ENCODE measurements around the gene SFMBT2. TPM values are rescaled to one million over a fixed set of nuclear protein-coding genes. Genes with fewer than 3 reads are reported as not detected.

The SFMBT2 gene
- total and polyA plus RNA-seq, 2 of the 13 experiments (the other 11 are each of a cell fraction or from before 2014, with no cell fraction given): 0.01 to 0.02 TPM

DNA sequence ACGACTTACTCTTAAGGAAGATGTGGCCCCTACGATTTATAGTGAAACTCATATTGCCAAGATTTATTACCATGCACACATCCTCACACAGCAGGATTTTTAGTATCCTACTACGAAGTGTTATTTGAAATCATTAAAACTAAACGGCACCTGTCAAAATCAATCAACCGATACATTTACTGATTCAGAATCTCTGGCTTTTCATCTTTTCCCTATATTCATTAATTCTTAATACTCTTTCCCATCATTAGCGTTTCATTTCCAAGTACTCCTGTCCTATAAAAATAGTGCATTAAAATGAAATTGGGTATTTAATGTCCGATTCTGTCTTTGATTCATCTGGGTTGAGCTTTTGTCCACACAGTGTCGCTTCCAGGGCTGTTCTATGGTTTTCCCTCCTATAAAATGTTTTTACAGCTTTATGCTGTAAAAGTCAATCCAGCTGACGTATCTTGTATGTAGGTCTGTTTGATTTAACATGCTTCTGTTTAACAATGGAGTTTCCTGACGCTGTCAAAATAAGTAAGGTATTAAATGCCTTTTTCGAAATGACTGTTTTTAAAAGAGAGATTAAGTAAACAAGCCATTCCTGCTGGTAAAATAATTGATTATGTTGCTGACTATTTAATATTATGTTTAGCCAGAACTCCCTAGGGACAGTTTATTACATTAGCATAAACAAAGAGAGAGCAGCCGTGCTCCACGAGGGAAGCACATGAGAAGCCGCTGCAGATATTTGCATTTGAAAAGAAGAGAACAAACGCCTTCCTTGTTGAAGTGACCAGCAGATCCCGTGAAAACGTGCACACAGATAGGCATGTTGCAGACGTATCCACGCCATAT is 22.3 kb upstream of the SFMBT2 start:
- H3K27ac ChIP-seq (ENCODE audit: extremely low read length, insufficient read depth, low read length): no peak overlapping the region
- H4K20me1 ChIP-seq (ENCODE audit: insufficient read depth, low read length): no peaks in the 10 kb centered on the region
- TF ChIP-seq ZMYM2 (CRISPR knock-in tag; IDR thresholded peaks at IDR 0.05): no peak
- no peak for TF ChIP-seq ZNF24 (IDR thresholded peaks at IDR 0.05)
- no peak for TF ChIP-seq MED8 (CRISPR knock-in tag; IDR thresholded peaks at IDR 0.05; ENCODE audit: insufficient replicate concordance)
- peak; percentile 63 for TF ChIP-seq BHLHE40 (IDR thresholded peaks at IDR 0.05; ENCODE audit: low read length)
- no peak for TF ChIP-seq ZNF235 (CRISPR knock-in tag; IDR thresholded peaks at IDR 0.05; ENCODE audit: borderline replicate concordance)
- no peaks in the 10 kb centered on the region for H3K4me1 ChIP-seq (ENCODE audit: insufficient read depth, low read length)
- no peak for FAIRE-seq
- H3K79me2 ChIP-seq (ENCODE audit: insufficient read depth, low read length): no peaks in the 10 kb centered on the region
- H3K36me3 ChIP-seq (replicated peaks in 1 of 2; ENCODE audit: control insufficient read depth in 1 of 2, insufficient read depth in 2 of 2, low read length in 2 of 2): no peaks in the 10 kb centered on the region
- intact Hi-C loops (cut with micrococcal nuclease; ENCODE audit: unreplicated experiment) (no loop called here), in situ Hi-C loops (cut with HindIII; ENCODE audit: extremely low pct_ligation_motif_present, low pct_unique_long_range_greater_than_20kb) (no loop called here)
- H3K9me3 ChIP-seq (ENCODE audit: low read length): no peaks in the 10 kb centered on the region
- POLR2A ChIA-PET: no interaction called here
- CTCF ChIA-PET (ENCODE audit: low intra/inter-chr PET ratio, low total read pairs): no interaction called here
- H2AFZ ChIP-seq (ENCODE audit: low read length): no peak overlapping the region
- no TSS peak for BruUV-seq (replicated peaks)
- no peak overlapping the region for H3K4me3 ChIP-seq (replicated peaks in 1 of 3; ENCODE audit: insufficient read depth in 1 of 3, low read depth in 2 of 3, low read length in 3 of 3)
- H3K27me3 ChIP-seq (ENCODE audit: control insufficient read depth in 1 of 2, insufficient read depth in 2 of 2, low read length in 2 of 2): peaks cover 0 to 16% of the 10 kb centered on the region in 2 experiments; a peak in 2 of 5 replicates
- H3K4me2 ChIP-seq (ENCODE audit: low read depth, low read length): no peak overlapping the region
- WGBS (ENCODE audit: low lambda C conversion rate): 15% methylated on average over 19 of the region's 19 CpGs
- no peak overlapping the region for H3K9ac ChIP-seq (ENCODE audit: insufficient read depth, low read depth, low read length)
- ATAC-seq: no peak
- no peak for DNase-seq (ENCODE audit: low spot score)

DNA sequence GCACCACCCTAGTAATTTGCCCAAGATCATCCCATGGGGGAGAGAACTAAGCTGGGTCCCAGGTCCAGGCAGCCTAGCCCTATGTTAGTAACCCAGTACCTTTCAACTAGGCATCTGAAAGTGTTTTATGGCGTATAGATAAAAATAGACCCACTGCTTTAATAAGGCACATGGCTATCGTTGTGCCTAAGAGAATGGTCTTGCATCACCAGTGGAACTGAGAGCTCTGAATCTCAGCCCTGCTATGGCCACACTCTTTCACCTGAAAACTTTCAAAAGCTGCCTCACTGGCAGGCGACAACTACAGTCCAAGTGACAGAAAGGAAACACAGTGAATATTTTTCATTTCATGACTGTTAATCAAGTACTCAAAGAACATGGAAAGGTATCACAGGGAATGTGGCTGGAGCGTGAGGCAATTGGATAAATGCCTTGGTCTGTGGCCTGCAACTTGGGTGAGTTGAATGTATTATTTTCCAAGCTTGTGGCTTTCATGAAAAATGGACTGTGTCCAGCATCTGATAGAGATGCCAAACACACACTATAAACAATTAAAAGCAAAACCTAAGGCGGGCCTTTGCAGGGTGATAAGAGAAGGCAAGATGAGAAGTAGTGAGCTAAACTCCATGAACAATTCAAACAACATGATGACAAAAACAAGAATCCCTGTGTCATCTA is 18.0 kb upstream of the SFMBT2 start:
- DNase-seq (ENCODE audit: low spot score) (no peak), FAIRE-seq (no peak), ATAC-seq (no peak)
- Histone ChIP-seq H4K20me1 (ENCODE audit: insufficient read depth, low read length) (no peaks in the 10 kb centered on the region), H3K27ac (ENCODE audit: extremely low read length, insufficient read depth, low read length) (no peak overlapping the region), H3K4me2 (ENCODE audit: low read depth, low read length) (no peak overlapping the region), H3K9ac (ENCODE audit: insufficient read depth, low read depth, low read length) (no peak overlapping the region), H3K36me3 (replicated peaks in 1 of 2; ENCODE audit: control insufficient read depth in 1 of 2, insufficient read depth in 2 of 2, low read length in 2 of 2) (no peaks in the 10 kb centered on the region), H3K9me3 (ENCODE audit: low read length) (no peaks in the 10 kb centered on the region), H3K4me3 (replicated peaks in 1 of 3; ENCODE audit: insufficient read depth in 1 of 3, low read depth in 2 of 3, low read length in 3 of 3) (no peak overlapping the region), H2AFZ (ENCODE audit: low read length) (no peak overlapping the region), H3K4me1 (ENCODE audit: insufficient read depth, low read length) (no peaks in the 10 kb centered on the region), H3K27me3 (ENCODE audit: control insufficient read depth in 1 of 2, insufficient read depth in 2 of 2, low read length in 2 of 2) (peaks cover 0 to 23% of the 10 kb centered on the region in 2 experiments; a peak in 2 of 5 replicates), H3K79me2 (ENCODE audit: insufficient read depth, low read length) (no peaks in the 10 kb centered on the region)
- WGBS (ENCODE audit: low lambda C conversion rate): 12% methylated on average over 5 of the region's 5 CpGs
- CTCF ChIA-PET (ENCODE audit: low intra/inter-chr PET ratio, low total read pairs): no interaction called here
- in situ Hi-C loops (cut with HindIII; ENCODE audit: extremely low pct_ligation_motif_present, low pct_unique_long_range_greater_than_20kb) (no loop called here), intact Hi-C loops (cut with micrococcal nuclease; ENCODE audit: unreplicated experiment) (no loop called here)
- POLR2A ChIA-PET: no interaction called here
- TF ChIP-seq SCMH1 (CRISPR knock-in tag; IDR thresholded peaks at IDR 0.05; ENCODE audit: borderline replicate concordance) (no peak), FOXM1 (CRISPR knock-in tag; IDR thresholded peaks at IDR 0.05) (no peak), ZNF766 (CRISPR knock-in tag; IDR thresholded peaks at IDR 0.05; ENCODE audit: borderline replicate concordance) (no peak), ZSCAN31 (CRISPR knock-in tag; IDR thresholded peaks at IDR 0.05; ENCODE audit: low read depth) (no peak), ATF7-NPFF (CRISPR knock-in tag; IDR thresholded peaks at IDR 0.05; ENCODE audit: low read depth) (no peak), MTF1 (CRISPR knock-in tag; IDR thresholded peaks at IDR 0.05) (no peak), FOXC1 (CRISPR knock-in tag; IDR thresholded peaks at IDR 0.05; ENCODE audit: borderline replicate concordance) (no peak), ZNF256 (CRISPR knock-in tag; conservative IDR thresholded peaks at IDR 0.05) (no peak), ZSCAN22 (CRISPR knock-in tag; IDR thresholded peaks at IDR 0.05) (no peak), ZMYM2 (CRISPR knock-in tag; IDR thresholded peaks at IDR 0.05) (no peak), MAF1 (CRISPR knock-in tag; IDR thresholded peaks at IDR 0.05; ENCODE audit: borderline replicate concordance) (no peak), ZNF253 (CRISPR knock-in tag; IDR thresholded peaks at IDR 0.05; ENCODE audit: borderline replicate concordance) (no peak), CEBPB (IDR thresholded peaks at IDR 0.05; ENCODE audit: borderline replicate concordance, low read depth, low read length) (no peak), ZNF207 (IDR thresholded peaks at IDR 0.05; ENCODE audit: borderline replicate concordance) (no peak)
- TF ChIP-seq, protein P1, sequence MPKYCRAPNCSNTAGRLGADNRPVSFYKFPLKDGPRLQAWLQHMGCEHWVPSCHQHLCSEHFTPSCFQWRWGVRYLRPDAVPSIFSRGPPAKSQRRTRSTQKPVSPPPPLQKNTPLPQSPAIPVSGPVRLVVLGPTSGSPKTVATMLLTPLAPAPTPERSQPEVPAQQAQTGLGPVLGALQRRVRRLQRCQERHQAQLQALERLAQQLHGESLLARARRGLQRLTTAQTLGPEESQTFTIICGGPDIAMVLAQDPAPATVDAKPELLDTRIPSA (CRISPR knock-in tag; IDR thresholded peaks at IDR 0.05; ENCODE audit: borderline replicate concordance): no peak
- no TSS peak for BruUV-seq (replicated peaks)

Measured in HepG2 (cell line).